LHCN-M2 (cell line): ENCODE data around the gene BNIP1. TPM values are rescaled to one million over a fixed set of nuclear protein-coding genes. Genes with fewer than 3 reads are reported as not detected.

Experiments
- DNase-seq: peaks from one replicate; pipeline ENCODE4 v3.0.0-alpha.2; 2012; ENCODE audit warnings: low read depth
- total RNA-seq: library from RNA; depleted of rRNA; stranded (reverse); fragments of >200 nt; gene quantifications from 2 replicates; pipeline ENCODE4 v1.2.3, GENCODE V29; 2014; rRNA removed

The BNIP1 gene
- total RNA-seq, 1 experiment from 2014 or later = 17.4 TPM

DNA sequence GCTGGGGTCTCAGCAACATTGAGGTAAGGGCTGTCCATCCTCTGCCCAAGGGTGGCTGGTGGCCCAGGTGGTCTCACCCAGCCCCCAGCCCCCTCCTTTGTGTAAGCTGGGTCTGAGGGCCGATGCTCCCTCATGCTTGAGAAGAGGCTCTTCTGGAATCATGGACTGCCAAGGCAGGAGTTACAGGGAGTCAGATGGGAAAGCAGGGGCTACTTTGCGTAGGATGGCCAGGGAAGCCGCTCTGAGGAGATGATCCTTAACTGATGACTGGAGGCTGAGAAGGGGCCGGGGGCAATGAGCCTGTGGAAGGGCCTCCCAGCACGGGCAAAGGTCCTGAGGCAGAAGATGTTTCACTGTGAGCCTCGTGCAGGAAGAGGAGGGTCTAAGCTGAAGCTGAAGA lies 67.0 kb downstream of the BNIP1 start:
- DNase-seq = no peak

DNA sequence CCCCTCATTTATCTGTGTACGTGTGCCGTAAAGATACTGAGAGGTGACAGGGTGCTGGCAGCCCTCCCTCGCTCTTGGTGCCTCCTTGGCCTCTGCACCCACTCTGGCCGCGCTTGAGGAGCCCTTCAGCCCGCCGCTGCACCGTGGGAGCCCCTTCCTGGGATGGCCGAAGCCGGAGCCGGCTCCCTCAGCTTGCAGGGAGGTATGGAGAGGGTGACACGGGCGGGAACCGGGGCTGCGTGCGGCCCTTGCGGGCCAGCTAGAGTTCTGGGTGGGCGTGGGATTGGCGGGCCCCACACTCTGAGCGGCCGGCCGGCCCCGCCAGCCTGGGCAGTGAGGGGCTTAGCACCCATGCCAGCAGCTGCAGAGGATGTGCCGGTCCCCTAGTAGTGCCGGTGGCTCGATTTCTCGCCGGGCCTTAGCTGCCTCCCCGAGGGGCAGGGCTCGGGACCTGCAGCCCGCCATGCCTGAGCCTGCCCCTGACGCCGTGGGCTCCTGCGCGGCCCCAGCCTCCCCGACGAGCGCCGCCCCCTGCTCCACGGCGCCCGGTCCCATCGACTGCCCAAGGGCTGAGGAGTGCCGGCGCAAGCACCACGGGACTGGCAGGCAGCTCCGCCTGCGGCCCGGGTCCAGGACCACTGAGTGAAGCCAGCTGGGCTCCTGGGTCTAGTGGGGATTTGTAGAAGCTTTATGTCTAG lies 69.1 kb downstream of the BNIP1 start:
- DNase-seq = no peak

Other genes with a start within 250 kb of the BNIP1 start
- gene RPL26L1, start 185.1 kb upstream of the BNIP1 start, total RNA-seq = 63.0 and 64.3 TPM in 2 replicates
- gene ATP6V0E1, start 160.8 kb upstream of the BNIP1 start, total RNA-seq = 165 and 195 TPM in 2 replicates
- gene CREBRF, start 88.2 kb upstream of the BNIP1 start, total RNA-seq = 7.0 and 9.6 TPM in 2 replicates
- gene NKX2-5, start 90.7 kb downstream of the BNIP1 start, total RNA-seq = not detected in 2 replicates
- gene STC2, start 183.9 kb downstream of the BNIP1 start, total RNA-seq = 1,426 and 2,025 TPM in 2 replicates